Hepatocyte (in vitro differentiated cells): ENCODE results near the gene NKPD1. TPM values are rescaled to one million over a fixed set of nuclear protein-coding genes. Genes with fewer than 3 reads are reported as not detected.

Source experiments
- DNase-seq: peaks from one replicate; pipeline ENCODE4 v3.0.0-alpha.2; 2016; ENCODE audit warnings: low spot score
- H2AFZ ChIP-seq: fragments of 200-600 bp; sonication (generic); 2 replicates; pipeline ENCODE4 v1.6.0; 2016; ENCODE audit warnings: antibody characterized with exemption, mild to moderate bottlenecking
- H3K27ac ChIP-seq: fragments of 200-600 bp; sonication (generic); 2 replicates; pipeline ENCODE4 v1.5.1; 2016; ENCODE audit warnings: mild to moderate bottlenecking
- H3K27me3 ChIP-seq: fragments of 200-600 bp; sonication (generic); 2 replicates; pipeline ENCODE4 v1.6.1; 2016
- H3K36me3 ChIP-seq: fragments of 200-600 bp; sonication (generic); replicated peaks from 2 replicates; pipeline ENCODE4 v1.5.1; 2016; ENCODE audit warnings: low read depth; ENCODE audit not compliant: insufficient read depth
- H3K4me1 ChIP-seq: fragments of 200-600 bp; sonication (generic); 2 replicates; pipeline ENCODE4 v1.5.1; 2016; ENCODE audit warnings: mild to moderate bottlenecking, moderate library complexity; ENCODE audit not compliant: insufficient read depth
- H3K4me2 ChIP-seq: fragments of 200-600 bp; sonication (generic); 2 replicates; pipeline ENCODE4 v1.6.0; 2016
- H3K4me3 ChIP-seq: fragments of 200-600 bp; sonication (generic); 2 replicates; pipeline ENCODE4 v1.5.1; 2016; ENCODE audit warnings: mild to moderate bottlenecking
- H3K79me2 ChIP-seq: fragments of 200-600 bp; sonication (generic); 2 replicates; pipeline ENCODE4 v1.6.0; 2017; ENCODE audit warnings: mild to moderate bottlenecking
- H3K9me2 ChIP-seq: fragments of 200-600 bp; sonication (generic); replicated peaks from 2 replicates; pipeline ENCODE4 v1.6.0; 2017; ENCODE audit warnings: mild to moderate bottlenecking; ENCODE audit not compliant: insufficient read depth
- H3K9me3 ChIP-seq: fragments of 200-600 bp; sonication (generic); 2 replicates; pipeline ENCODE4 v1.5.1; 2016; ENCODE audit warnings: low read depth, mild to moderate bottlenecking
- H4K20me1 ChIP-seq: fragments of 200-600 bp; sonication (generic); 2 replicates; pipeline ENCODE4 v1.6.0; 2016; ENCODE audit warnings: mild to moderate bottlenecking; ENCODE audit not compliant: insufficient read depth, poor library complexity, severe bottlenecking
- EZH2 ChIP-seq: fragments of 200-600 bp; sonication (generic); IDR thresholded peaks from 2 replicates; pipeline ENCODE4 v1.6.1; 2016; ENCODE audit warnings: antibody characterized with exemption, mild to moderate bottlenecking, borderline replicate concordance
- EZH2phosphoT487 ChIP-seq: fragments of 200-600 bp; sonication (generic); IDR thresholded peaks from one replicate; pipeline ENCODE4 v1.6.1; 2018; ENCODE audit warnings: antibody characterized with exemption, mild to moderate bottlenecking, low read depth, moderate library complexity; ENCODE audit not compliant: unreplicated experiment, severe bottlenecking
- WGBS: methylation state at CpG from one replicate; pipeline ENCODE4 v1.1.6; 2016; ENCODE audit warnings: low lambda C conversion rate; ENCODE audit errors: missing lambda C conversion rate; 5-methylcytosine and 5-hydroxymethylcytosine counted together
- polyA plus RNA-seq: library from polyadenylated mRNA; unstranded; fragments of >200 nt; fragmentation: Nextera tagmentation; extraction: Ambion mirVana; gene quantifications from 2 replicates; pipeline ENCODE4 v1.2.1, GENCODE V29; 2016
- total RNA-seq: library from RNA; depleted of rRNA; stranded (reverse); fragments of >200 nt; gene quantifications from 2 replicates; pipeline ENCODE4 v1.2.3, GENCODE V29; 2014
- TF ChIP-seq, protein P1 (sequence below): fragments of 200-600 bp; sonication (generic); IDR thresholded peaks from 2 replicates; pipeline ENCODE4 v1.5.1; 2016; ENCODE audit warnings: antibody characterized with exemption, mild to moderate bottlenecking; ENCODE audit not compliant: poor library complexity

Gene NKPD1
- total and polyA plus RNA-seq, 2 experiments from 2014 or later, result 0.27 to 0.50 TPM

DNA sequence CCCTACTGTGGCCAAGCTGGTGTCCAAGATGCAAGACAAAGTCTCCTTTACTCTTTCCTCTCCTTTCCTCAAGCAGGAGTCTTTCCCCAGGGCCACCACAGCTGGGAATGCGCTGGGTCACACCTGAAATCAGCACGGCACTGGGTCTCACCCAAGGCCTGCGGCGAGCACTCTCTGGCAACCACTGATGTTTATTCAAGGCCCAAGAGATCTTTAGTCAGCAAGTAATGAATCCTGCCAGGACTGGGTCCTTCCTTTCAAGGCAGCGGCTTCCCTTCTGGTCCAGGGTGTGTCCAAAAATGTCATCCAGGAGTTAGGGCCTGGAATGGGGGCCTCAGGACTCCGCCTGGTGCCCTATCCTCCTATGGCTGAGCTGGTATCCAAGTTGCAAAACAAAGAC, 41.9 kb upstream of the NKPD1 start:
- Histone ChIP-seq H3K79me2 (no peaks in the 10 kb centered on the region), H4K20me1 (no peaks in the 10 kb centered on the region), H3K36me3 (no peaks in the 10 kb centered on the region), H3K4me3 (no peak overlapping the region), H2AFZ (no peak overlapping the region), H3K4me2 (no peak overlapping the region), H3K27me3 (no peaks in the 10 kb centered on the region), H3K27ac (no peak overlapping the region), H3K9me3 (no peaks in the 10 kb centered on the region), H3K9me2 (no peaks in the 10 kb centered on the region), H3K4me1 (no peaks in the 10 kb centered on the region)
- WGBS, result 93% methylated on average over 6 of the region's 6 CpGs
- no peak for DNase-seq
- TF ChIP-seq, protein P1, sequence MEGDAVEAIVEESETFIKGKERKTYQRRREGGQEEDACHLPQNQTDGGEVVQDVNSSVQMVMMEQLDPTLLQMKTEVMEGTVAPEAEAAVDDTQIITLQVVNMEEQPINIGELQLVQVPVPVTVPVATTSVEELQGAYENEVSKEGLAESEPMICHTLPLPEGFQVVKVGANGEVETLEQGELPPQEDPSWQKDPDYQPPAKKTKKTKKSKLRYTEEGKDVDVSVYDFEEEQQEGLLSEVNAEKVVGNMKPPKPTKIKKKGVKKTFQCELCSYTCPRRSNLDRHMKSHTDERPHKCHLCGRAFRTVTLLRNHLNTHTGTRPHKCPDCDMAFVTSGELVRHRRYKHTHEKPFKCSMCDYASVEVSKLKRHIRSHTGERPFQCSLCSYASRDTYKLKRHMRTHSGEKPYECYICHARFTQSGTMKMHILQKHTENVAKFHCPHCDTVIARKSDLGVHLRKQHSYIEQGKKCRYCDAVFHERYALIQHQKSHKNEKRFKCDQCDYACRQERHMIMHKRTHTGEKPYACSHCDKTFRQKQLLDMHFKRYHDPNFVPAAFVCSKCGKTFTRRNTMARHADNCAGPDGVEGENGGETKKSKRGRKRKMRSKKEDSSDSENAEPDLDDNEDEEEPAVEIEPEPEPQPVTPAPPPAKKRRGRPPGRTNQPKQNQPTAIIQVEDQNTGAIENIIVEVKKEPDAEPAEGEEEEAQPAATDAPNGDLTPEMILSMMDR, result no peak
- TF ChIP-seq EZH2phosphoT487, result no peak
- TF ChIP-seq EZH2, result no peak

DNA sequence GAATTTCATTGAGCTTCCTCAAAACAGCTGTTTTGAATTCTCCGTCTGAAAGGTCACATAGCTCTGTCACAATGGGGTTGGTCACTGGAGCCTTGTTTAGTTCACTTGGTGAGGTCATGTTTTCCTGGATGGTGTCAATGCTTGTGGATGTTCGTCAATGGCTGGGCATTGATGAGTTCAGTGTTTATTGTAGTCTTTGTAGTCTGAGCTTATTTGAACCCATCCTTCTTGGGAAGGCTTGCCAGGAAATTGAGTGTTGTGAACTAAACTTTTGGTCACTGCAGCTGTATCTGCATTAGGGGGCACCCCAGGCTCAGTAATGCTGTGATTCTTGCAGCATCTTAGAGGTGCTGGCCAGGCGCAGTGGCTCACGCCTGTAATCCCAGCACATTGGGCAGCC, 39.8 kb upstream of the NKPD1 start:
- Histone ChIP-seq H3K79me2 (no peaks in the 10 kb centered on the region), H3K4me1 (no peaks in the 10 kb centered on the region), H3K9me2 (no peaks in the 10 kb centered on the region), H3K27me3 (no peaks in the 10 kb centered on the region), H3K9me3 (no peaks in the 10 kb centered on the region), H3K36me3 (no peaks in the 10 kb centered on the region), H3K27ac (no peak overlapping the region), H2AFZ (no peak overlapping the region), H4K20me1 (no peaks in the 10 kb centered on the region), H3K4me2 (no peak overlapping the region), H3K4me3 (no peak overlapping the region)
- 58% methylated on average over 4 of the region's 4 CpGs for WGBS
- TF ChIP-seq, protein P1, result peak; percentile 27
- no peak for TF ChIP-seq EZH2
- DNase-seq, result no peak

DNA sequence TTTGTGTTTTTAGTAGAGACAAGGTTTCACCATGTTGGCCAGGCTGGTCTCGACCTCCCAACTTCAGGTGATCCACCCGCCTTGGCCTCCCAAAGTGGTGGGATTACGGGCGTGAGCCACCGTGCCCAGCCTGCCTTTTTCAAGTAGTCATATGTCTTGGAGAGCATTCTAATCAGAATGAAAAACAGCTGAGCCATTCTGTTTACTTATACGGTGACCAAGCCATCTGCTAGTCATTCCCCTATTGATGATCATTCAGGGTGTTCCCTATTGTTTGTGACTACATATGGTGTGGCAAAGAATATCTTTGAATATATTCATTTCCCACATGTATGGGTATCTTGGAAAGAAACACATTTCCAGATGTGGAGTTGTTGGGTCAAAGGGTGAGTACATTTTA, 35.0 kb upstream of the NKPD1 start:
- Histone ChIP-seq H3K9me3 (no peaks in the 10 kb centered on the region), H3K4me2 (no peak overlapping the region), H3K9me2 (no peaks in the 10 kb centered on the region), H3K36me3 (no peaks in the 10 kb centered on the region), H2AFZ (no peak overlapping the region), H3K27me3 (no peaks in the 10 kb centered on the region), H3K4me1 (no peaks in the 10 kb centered on the region), H3K27ac (no peak overlapping the region), H3K4me3 (no peak overlapping the region), H3K79me2 (no peaks in the 10 kb centered on the region), H4K20me1 (no peaks in the 10 kb centered on the region)
- WGBS, result 70% methylated on average over 6 of the region's 6 CpGs
- TF ChIP-seq, protein P1, result no peak
- TF ChIP-seq EZH2phosphoT487, result no peak
- no peak for TF ChIP-seq EZH2
- no peak for DNase-seq

DNA sequence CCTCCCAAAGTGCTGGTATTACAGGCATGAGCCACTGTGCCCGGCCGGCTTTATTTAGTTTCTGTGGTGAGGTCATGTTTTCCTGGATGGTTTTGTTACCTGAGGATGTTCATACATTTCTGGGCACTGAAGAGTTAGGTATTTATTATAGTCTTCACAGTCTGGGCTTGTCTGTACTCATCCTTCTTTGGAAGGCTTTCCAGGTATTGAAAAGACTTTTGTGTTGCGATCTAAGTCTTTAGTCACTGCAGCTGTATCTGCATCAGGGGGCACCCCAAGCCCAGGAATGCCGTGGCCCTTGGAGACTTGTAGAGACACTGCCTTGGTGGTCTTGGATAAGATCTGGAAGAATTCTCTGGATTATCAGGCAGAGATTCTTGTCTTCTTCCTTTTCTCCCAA, 30.6 kb upstream of the NKPD1 start:
- H4K20me1 ChIP-seq, result no peaks in the 10 kb centered on the region
- H3K9me3 ChIP-seq, result no peaks in the 10 kb centered on the region
- no peak overlapping the region for H2AFZ ChIP-seq
- H3K27me3 ChIP-seq, result no peaks in the 10 kb centered on the region
- no peak overlapping the region for H3K4me2 ChIP-seq
- no peaks in the 10 kb centered on the region for H3K79me2 ChIP-seq
- no peaks in the 10 kb centered on the region for H3K36me3 ChIP-seq
- H3K9me2 ChIP-seq, result no peaks in the 10 kb centered on the region
- 88% methylated on average over 4 of the region's 4 CpGs for WGBS
- no peak overlapping the region for H3K27ac ChIP-seq
- no peak overlapping the region for H3K4me3 ChIP-seq
- no peaks in the 10 kb centered on the region for H3K4me1 ChIP-seq
- no peak for DNase-seq
- TF ChIP-seq EZH2, result no peak
- TF ChIP-seq, protein P1, result no peak
- TF ChIP-seq EZH2phosphoT487, result no peak
